GM12801 (cell line): Measurements from ENCODE around the gene TEAD3.

ENCODE experiments used
- CTCF ChIP-seq: IDR thresholded peaks from one replicate; pipeline ENCODE4 v1.5.1; 2011; ENCODE audit warnings: control low read depth; ENCODE audit not compliant: insufficient read length; ENCODE audit errors: extremely low read depth

The TEAD3 gene

GRCh38 chr6:35454391-35455110 lies 42.3 kb downstream of the TEAD3 start:
- TF ChIP-seq CTCF = no peak

- no peak for TF ChIP-seq CTCF
These were observed 43.6 kb downstream of the TEAD3 start for GRCh38 chr6:35453236-35453635.

GRCh38 chr6:35452183-35453090 lies 44.4 kb downstream of the TEAD3 start, which contains the start of gene FANCE:
Gene FANCE (plus strand): TSS chr6:35452338. CDS start chr6:35452546, 208 bp downstream.
- TF ChIP-seq CTCF = no peak

GRCh38 chr6:35451354-35452182 lies 45.3 kb downstream of the TEAD3 start:
- no peak for TF ChIP-seq CTCF

GRCh38 chr6:35449287-35449881 lies 47.5 kb downstream of the TEAD3 start:
- TF ChIP-seq CTCF = no peak

GRCh38 chr6:35448191-35448590 lies 48.7 kb downstream of the TEAD3 start:
- TF ChIP-seq CTCF = no peak

GRCh38 chr6:35445691-35446090 lies 51.2 kb downstream of the TEAD3 start:
- TF ChIP-seq CTCF = no peak
